LNCaP clone FGC (cell line): Measurements from ENCODE around the gene MRPS15.

Experiments used
- DNase-seq: peaks from one replicate; pipeline ENCODE4 v3.0.0-alpha.2; 2011; ENCODE audit warnings: low read depth
- H3K4me3 ChIP-seq: 2 replicates; pipeline ENCODE4 v1.5.1; 2011; ENCODE audit warnings: mild to moderate bottlenecking, low read depth, low read length, control low read depth
- CTCF ChIP-seq: IDR thresholded peaks from 2 replicates; pipeline ENCODE4 v1.5.1; 2012; ENCODE audit warnings: mild to moderate bottlenecking; ENCODE audit not compliant: control insufficient read depth, insufficient read depth; ENCODE audit errors: extremely low read depth

Gene MRPS15

GRCh38 chr1:36420409-36420808 is 43.8 kb downstream of the MRPS15 start:
- H3K4me3 ChIP-seq, result no peak overlapping the region
- DNase-seq, result no peak
- no peak for TF ChIP-seq CTCF

GRCh38 chr1:36419569-36419968 is 44.6 kb downstream of the MRPS15 start:
- no peak overlapping the region for H3K4me3 ChIP-seq
- TF ChIP-seq CTCF, result no peak
- no peak for DNase-seq

- no peak for TF ChIP-seq CTCF
- H3K4me3 ChIP-seq, result no peak overlapping the region
- DNase-seq, result no peak
Measured at GRCh38 chr1:36419140-36419539, 45.0 kb downstream of the MRPS15 start.

GRCh38 chr1:36417931-36418330 is 46.3 kb downstream of the MRPS15 start:
- no peak overlapping the region for H3K4me3 ChIP-seq
- TF ChIP-seq CTCF, result no peak
- no peak for DNase-seq

GRCh38 chr1:36415661-36416326 is 48.4 kb downstream of the MRPS15 start:
- DNase-seq, result no peak
- no peak for TF ChIP-seq CTCF
- no peak overlapping the region for H3K4me3 ChIP-seq

- H3K4me3 ChIP-seq, result no peak overlapping the region
- DNase-seq, result no peak
- TF ChIP-seq CTCF, result no peak
Measured at GRCh38 chr1:36414384-36414783, 49.8 kb downstream of the MRPS15 start.
